Activated CD4-positive, CD25-positive, alpha-beta regulatory T cell (primary cell): ENCODE data around the gene IPO8.
"Not testable (repeated sequence)": the region's sequence is repeated elsewhere in the genome, so short reads cannot be mapped to it uniquely, and the experiment has no call there.

Experiments
- DNase-seq, 4 experiments: peaks; one replicate each; lab custom pipeline; 2025; lab: John Stamatoyannopoulos, UW

IPO8 gene

GRCh38 chr12:30604302-30604701, 91.4 kb downstream of the IPO8 start:
- not testable (repeated sequence) for DNase-seq

GRCh38 chr12:30603129-30603528, 92.5 kb downstream of the IPO8 start:
- no peak for DNase-seq

DNA sequence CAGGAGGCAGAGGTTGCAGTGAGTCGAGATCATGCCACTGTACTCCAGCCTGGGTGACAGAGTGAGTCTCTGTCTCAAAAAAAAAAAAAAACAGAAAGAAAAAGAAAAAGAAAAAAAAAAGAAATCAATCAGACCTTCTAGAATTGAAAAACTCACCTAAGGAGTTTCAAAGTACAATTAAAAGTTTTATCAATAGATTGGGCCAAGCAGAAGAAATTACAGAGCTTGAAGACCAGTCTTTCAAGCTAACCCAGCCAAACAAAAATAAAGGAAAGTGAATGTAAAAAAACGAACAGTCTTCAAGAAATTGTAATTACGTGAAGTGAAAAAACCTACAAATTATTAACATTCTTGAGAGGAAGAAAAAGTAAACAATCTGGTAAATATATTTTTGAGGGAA, 93.0 kb downstream of the IPO8 start:
- no peak for DNase-seq

- no peak for DNase-seq
Observed at GRCh38 chr12:30599608-30600007, 96.1 kb downstream of the IPO8 start.

GRCh38 chr12:30598889-30599288, 96.8 kb downstream of the IPO8 start:
- no peak for DNase-seq

GRCh38 chr12:30595742-30596141, 99.9 kb downstream of the IPO8 start:
- DNase-seq = no peak

DNA sequence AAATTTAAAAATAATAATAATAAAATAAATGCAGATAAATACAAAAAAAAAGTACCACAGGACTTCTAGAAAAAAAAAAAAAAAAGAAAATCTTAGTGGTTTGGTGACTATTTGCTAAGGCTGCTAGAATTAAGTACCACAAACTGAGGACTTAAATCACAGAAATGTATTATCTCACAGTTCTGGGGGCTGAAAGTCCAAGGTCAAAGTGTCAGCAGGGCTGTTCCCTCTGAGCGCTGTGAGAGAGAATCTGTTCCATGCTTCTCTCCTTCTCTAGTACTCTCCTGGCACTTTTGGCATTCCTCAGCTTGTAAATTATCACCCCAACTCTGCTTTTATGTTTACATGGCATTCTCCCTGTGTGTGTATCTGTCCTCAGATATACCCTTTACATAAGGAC, 101.2 kb downstream of the IPO8 start:
- DNase-seq = no peak

DNA sequence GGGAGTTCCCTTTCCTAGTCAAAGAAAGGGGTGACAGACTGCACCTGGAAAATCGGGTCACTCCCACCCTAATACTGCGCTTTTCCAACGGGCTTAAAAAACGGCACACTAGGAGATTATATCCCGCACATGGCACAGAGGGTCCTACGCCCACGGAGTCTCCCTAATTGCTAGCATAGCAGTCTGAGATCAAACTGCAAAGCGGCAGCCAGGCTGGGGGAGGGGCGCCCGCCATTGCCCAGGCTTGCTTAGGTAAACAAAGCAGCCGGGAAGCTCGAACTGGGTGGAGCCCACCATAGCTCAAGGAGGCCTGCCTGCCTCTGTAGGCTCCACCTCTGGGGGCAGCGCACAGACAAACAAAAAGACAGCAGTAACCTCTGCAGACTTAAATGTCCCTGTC, 107.1 kb downstream of the IPO8 start:
- not testable (repeated sequence) for DNase-seq

GRCh38 chr12:30587782-30588181, 107.9 kb downstream of the IPO8 start:
- DNase-seq = no peak

GRCh38 chr12:30585877-30586276, 109.8 kb downstream of the IPO8 start:
- DNase-seq = no peak

- DNase-seq = no peak
Observed at GRCh38 chr12:30582943-30583342, 112.7 kb downstream of the IPO8 start.

GRCh38 chr12:30580344-30580743, 115.3 kb downstream of the IPO8 start:
- no peak for DNase-seq
